GM03348 (cell line): Measurements from ENCODE around the gene SNAPIN.
"Not testable (repeated sequence)": the region's sequence is repeated elsewhere in the genome, so short reads cannot be mapped to it uniquely, and the experiment has no call there.

Experiments
- DNase-seq: peaks from one replicate; pipeline ENCODE4 v3.0.0; 2012; ENCODE audit warnings: low spot score

The SNAPIN gene

DNA sequence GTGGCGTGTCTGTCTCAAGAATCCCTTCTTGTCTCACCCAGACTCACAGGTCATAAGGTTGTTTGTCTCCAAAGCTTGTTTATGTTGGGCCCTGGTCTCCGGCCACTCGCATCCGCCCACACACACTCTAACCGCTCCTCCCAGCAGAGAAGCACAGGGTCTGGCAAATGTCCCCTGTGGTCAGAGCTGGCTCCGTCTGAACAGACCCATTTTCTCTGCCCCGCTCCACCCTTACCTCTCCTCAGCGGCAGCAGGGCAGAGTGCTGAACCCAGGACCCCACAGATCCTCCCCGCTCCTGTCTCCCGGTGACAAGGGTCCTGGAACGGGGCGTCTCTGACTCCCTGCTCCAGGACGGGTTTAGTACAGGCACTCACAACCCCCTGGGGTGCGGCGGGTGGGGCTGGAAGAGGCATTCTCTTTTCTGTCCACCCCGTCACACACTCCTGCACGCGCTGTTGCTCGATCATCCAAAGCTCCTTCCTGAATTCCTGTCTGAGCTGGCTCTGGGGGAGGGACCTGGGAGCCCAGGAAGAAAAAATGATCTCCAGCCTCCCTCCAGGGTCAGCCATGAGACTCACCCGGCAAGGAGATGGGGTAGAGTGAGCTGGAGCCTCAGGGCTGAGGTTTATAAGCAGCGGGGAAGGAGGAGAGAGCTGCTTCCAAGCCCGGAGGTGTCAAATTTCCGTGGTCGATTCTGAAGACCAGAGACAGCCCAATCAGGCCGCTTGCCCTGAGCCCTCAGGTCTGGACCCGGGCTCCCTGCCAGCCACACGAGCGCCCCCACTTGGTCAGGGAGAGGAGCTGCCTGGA is 31.4 kb upstream of the SNAPIN start, which contains the start of gene S100A13:
Gene S100A13 (minus strand): TSS at position 602 of the 811 bp plus-strand sequence. CDS start 1,033 bp downstream, outside the sequence.
- DNase-seq: peak; percentile 92

GRCh38 chr1:153627715-153628626 is 30.5 kb upstream of the SNAPIN start, which contains the start of gene S100A1:
TSS of gene S100A1 (plus strand) at chr1:153628434. CDS start at chr1:153630522, 2,088 bp downstream.
- no peak for DNase-seq

DNA sequence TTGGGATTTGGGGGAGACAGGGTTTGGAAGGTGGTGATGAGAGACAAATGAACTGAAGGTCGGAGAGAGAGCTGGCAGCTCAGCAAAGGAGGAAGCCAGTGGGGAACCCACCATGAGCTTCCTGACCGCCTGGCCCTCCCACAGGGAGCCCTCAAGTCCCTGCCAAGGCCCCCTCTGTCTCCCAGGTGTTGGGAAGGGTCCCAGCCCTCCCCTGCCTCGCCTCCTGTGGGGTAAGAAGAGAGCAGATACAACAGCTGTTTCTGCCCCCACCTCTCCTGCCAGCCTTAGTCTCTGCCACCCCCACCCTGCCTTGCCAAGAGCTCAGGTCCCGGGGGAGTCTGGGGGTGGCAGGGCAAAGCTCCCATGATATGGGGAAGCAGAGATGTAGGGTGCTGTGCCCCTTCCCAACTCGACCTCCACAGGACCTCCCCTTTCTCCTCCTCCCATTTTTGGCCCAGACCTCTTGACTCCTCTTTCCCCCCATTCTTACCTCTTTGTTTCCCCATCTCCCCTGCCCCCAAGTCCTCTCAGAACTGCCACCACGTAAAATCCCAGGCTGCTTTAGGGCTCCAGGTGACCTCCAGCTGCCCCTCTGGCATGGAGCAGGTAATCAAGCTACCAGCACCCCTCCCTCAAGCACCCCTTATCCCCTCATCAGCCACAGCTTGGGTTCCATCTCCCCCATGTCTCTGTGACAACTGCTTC is 29.7 kb upstream of the SNAPIN start:
- no peak for DNase-seq

GRCh38 chr1:153629343-153629665 is 29.2 kb upstream of the SNAPIN start:
- DNase-seq: no peak

GRCh38 chr1:153629971-153630370 is 28.5 kb upstream of the SNAPIN start:
- DNase-seq: peak; percentile 26

- no peak for DNase-seq
Observed at GRCh38 chr1:153630384-153630783, 28.1 kb upstream of the SNAPIN start.

GRCh38 chr1:153631047-153632022 is 27.2 kb upstream of the SNAPIN start:
- DNase-seq: no peak

DNA sequence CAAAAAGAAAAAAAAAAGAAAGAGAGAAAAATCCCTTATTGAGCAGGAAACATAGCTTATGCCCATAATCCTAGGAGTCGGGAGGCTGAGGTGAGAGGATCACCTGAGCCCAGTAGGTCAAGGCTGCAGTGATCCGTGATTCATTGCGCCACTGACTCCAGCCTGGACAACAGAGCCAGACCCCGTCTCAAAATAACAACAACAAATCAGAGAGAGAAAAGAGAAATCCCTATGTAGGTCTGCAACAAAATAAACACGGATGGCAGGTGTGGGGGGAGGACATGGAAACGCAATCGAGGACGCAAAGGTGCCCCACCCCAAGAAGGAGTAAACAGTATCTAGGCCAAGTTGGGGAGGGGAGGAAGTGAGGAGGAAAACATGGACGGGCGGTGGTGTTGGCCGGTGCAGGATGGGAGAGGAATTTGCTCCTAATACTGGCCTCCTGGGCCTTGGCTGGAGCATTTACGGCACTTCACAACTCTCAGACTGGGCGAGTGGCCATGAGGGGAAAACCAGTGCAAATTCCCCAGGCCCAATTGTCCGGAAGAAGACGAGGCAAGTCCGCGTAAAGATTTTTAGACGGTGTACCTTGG is 25.2 kb upstream of the SNAPIN start:
- DNase-seq: peak; percentile 58

GRCh38 chr1:153633754-153634665 is 24.5 kb upstream of the SNAPIN start, which contains the start of gene CHTOP:
TSS of gene CHTOP (plus strand) at chr1:153634066. CDS start at chr1:153636589, 2,523 bp downstream.
- DNase-seq: peak; percentile 97

DNA sequence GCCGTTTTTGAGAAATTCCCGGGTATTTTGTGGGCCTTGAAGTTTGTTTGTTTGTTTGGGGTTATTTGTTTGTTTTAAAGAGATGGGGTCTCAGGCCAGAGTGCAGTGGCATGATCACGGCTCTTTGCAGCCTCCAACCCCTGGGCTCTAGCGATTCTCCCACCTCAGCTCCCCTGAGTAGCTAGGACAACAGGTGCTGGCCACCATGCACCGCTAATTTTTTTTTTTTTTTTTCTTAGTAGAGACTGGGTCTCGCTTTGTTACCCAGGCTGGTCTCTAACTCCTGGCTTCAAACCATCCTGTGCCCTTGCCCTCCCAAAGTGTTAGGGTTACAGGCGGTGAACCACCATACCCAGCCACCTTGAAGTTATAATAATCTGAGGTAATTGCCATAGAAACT is 22.6 kb upstream of the SNAPIN start:
- no peak for DNase-seq

DNA sequence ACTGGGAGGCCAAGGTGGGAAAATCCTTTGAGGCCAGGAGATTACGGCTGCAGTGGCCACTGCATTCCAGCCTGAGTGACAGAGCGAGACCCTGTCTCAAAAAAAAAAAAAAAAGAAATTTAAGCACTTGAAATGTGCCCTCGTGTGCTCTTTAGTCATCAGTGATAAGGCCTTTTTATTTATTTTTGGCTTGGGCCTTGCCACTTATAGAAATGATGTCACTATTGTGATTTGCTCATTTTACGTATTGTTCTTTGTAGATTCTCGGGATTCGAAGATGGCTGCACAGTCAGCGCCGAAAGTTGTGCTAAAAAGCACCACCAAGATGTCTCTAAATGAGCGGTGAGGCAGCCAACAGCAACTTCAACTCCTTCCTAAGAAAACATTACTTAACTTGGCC is 22.2 kb upstream of the SNAPIN start:
- no peak for DNase-seq

GRCh38 chr1:153638261-153638660 is 20.2 kb upstream of the SNAPIN start:
- no peak for DNase-seq

DNA sequence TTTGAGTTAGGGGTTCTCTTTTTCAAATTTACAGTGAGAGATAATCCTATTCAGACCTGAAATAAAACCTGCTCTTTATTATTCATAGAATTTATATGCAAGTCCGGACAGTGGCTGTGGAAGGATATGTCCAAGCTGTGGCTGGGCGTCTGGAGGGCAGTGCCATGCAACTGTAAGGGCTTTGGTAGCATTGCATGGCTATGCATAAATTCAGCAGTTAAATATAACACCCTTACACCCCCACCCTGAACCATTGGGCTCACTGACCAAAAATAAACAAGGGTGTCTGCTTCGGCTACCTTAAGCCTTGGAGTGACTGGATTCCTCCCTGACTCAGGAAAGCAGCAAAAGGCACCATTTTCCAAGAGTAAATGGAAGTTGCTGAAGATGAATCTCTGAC is 19.2 kb upstream of the SNAPIN start:
- DNase-seq: no peak

- not testable (repeated sequence) for DNase-seq
Observed at GRCh38 chr1:153640213-153640612, 18.3 kb upstream of the SNAPIN start.

- no peak for DNase-seq
Observed at GRCh38 chr1:153640861-153641260, 17.6 kb upstream of the SNAPIN start.

DNA sequence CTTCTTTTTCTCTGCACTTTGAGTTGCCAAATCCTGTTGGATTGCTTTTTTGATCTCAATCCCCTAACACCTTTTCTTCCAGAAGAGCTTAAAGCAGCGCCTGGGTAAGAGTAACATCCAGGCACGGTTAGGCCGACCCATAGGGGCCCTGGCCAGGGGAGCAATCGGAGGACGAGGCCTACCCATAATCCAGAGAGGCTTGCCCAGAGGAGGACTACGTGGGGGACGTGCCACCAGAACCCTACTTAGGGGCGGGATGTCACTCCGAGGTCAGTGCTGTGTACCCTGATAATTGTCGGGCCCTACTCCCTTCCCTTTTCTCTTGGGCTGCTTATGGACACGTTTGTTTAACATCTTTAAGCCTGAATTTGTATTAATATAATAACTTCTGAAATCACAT is 16.3 kb upstream of the SNAPIN start:
- no peak for DNase-seq

- DNase-seq: no peak
Observed at GRCh38 chr1:153643100-153643499, 15.4 kb upstream of the SNAPIN start.

GRCh38 chr1:153643816-153644215 is 14.7 kb upstream of the SNAPIN start:
- DNase-seq: no peak

GRCh38 chr1:153646672-153647345 is 11.7 kb upstream of the SNAPIN start:
- no peak for DNase-seq
